ENCODE results near the gene UAP1L1.

UAP1L1 gene

GRCh38 chr9:137103206-137103999 is 26.1 kb downstream of the UAP1L1 start:
- DNase-seq = no peak

GRCh38 chr9:137105814-137106661 is 28.7 kb downstream of the UAP1L1 start:
- no peak for DNase-seq

- DNase-seq = no peak
Observed at GRCh38 chr9:137106662-137107250, 29.4 kb downstream of the UAP1L1 start.

- no peak for DNase-seq
Observed at GRCh38 chr9:137107312-137107921, 30.1 kb downstream of the UAP1L1 start.

- no peak for DNase-seq
Observed at GRCh38 chr9:137107982-137108381, 30.7 kb downstream of the UAP1L1 start.

GRCh38 chr9:137108608-137109249 is 31.4 kb downstream of the UAP1L1 start:
- DNase-seq = no peak

- DNase-seq = no peak
Observed at GRCh38 chr9:137109250-137110146, 32.2 kb downstream of the UAP1L1 start.

- DNase-seq = no peak
Observed at GRCh38 chr9:137110147-137110910, 33.0 kb downstream of the UAP1L1 start.

- DNase-seq = no peak
Observed at GRCh38 chr9:137110911-137111787, 33.8 kb downstream of the UAP1L1 start.

GRCh38 chr9:137111788-137112563 is 34.7 kb downstream of the UAP1L1 start:
- no peak for DNase-seq

GRCh38 chr9:137112564-137113384 is 35.5 kb downstream of the UAP1L1 start:
- DNase-seq = no peak

GRCh38 chr9:137113385-137114159 is 36.3 kb downstream of the UAP1L1 start:
- DNase-seq = no peak

- DNase-seq = no peak
Observed at GRCh38 chr9:137114220-137114612, 36.9 kb downstream of the UAP1L1 start.

GRCh38 chr9:137114613-137115393 is 37.5 kb downstream of the UAP1L1 start, which contains the start of gene DPP7:
Gene DPP7, minus strand, starts transcription at chr9:137114733. Its CDS starts 20 bp downstream, at chr9:137114713.
- DNase-seq = peak; percentile 85

GRCh38 chr9:137115394-137116026 is 38.2 kb downstream of the UAP1L1 start:
- no peak for DNase-seq

Measured in activated CD4-positive, alpha-beta T cell treated with anti-CD3 and anti-CD28 coated beads, Interleukin-2, Interleukin-6, amounts not matched to agents 100 ng/mL and 50 ng/mL, durations not matched to agents 16 hours and 8 hours (primary cell).